Astrocyte (in vitro differentiated cells and primary cell): Measurements from ENCODE around the gene SCGB3A2.

Experiments used
- EZH2 ChIP-seq: IDR thresholded peaks from 2 replicates; pipeline ENCODE4 v1.6.1; 2012; ENCODE audit warnings: mild to moderate bottlenecking, low read length, inconsistent platforms; ENCODE audit not compliant: insufficient read depth
- TF ChIP-seq, protein P1 (sequence below): IDR thresholded peaks from 2 replicates; pipeline ENCODE4 v1.5.1; 2011; ENCODE audit warnings: low read depth, mild to moderate bottlenecking, inconsistent platforms, low read length, moderate library complexity; ENCODE audit not compliant: insufficient read depth

DNA sequence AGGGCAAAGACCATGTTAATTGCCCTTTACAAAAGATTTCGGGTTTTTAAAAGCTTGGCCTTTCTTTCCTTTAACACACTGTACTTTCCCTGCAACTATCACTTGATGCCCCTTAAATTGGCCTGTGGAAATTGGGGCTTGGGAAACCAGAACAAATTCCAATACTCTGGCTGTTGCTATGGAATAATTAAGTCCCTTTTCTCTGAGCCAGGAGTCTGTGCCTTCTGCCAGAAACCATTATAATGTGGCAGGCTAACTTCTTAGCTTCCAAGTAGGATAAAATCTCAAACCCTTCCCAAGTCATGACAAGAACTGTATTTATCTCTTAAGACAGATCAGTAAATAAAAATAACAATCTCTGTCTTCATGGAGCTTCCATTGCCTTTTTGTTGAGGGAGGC is 46.0 kb upstream of the SCGB3A2 start:
- TF ChIP-seq, protein P1, sequence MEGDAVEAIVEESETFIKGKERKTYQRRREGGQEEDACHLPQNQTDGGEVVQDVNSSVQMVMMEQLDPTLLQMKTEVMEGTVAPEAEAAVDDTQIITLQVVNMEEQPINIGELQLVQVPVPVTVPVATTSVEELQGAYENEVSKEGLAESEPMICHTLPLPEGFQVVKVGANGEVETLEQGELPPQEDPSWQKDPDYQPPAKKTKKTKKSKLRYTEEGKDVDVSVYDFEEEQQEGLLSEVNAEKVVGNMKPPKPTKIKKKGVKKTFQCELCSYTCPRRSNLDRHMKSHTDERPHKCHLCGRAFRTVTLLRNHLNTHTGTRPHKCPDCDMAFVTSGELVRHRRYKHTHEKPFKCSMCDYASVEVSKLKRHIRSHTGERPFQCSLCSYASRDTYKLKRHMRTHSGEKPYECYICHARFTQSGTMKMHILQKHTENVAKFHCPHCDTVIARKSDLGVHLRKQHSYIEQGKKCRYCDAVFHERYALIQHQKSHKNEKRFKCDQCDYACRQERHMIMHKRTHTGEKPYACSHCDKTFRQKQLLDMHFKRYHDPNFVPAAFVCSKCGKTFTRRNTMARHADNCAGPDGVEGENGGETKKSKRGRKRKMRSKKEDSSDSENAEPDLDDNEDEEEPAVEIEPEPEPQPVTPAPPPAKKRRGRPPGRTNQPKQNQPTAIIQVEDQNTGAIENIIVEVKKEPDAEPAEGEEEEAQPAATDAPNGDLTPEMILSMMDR, result no peak
- TF ChIP-seq EZH2, result no peak
